Measurements from ENCODE around the gene SRSF4.

- no peak for TF ChIP-seq POLR2A (IDR thresholded peaks at IDR 0.05)
- no peak for TF ChIP-seq CTCF (IDR thresholded peaks at IDR 0.05)
Measured at GRCh38 chr1:29210278-29211085, 28.8 kb upstream of the SRSF4 start.

Measured in testis (tissue), 2 donors.